ENCODE data around the gene VPS16.

Gene VPS16

DNA sequence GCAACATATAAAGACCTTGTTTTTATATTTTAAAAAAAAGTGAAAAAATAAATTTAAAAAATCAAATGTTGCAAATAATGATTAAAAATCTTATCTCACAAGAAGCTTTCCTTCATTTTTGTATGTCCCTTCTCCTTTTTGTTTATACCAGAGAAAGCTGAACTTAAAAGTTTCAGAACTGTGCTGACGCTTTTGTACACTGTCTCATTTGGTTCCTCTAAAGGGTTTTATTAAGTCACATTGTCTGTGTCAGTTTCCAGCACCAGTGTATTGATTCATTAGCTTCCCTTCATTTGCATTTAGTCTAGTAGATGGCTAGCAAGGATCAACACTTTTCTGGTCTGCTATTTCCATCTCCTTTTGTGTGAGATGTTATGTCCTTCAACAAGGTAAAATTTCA, 6.8 kb upstream of the VPS16 start:
- H3K4me2 ChIP-seq (ENCODE audit: low read length), result no peak overlapping the region
- no peaks in the 10 kb centered on the region for H3K27me3 ChIP-seq (ENCODE audit: control insufficient read depth, low read length)
- H3F3A ChIP-seq (ENCODE audit: control insufficient read depth, insufficient read depth), result no peaks in the 10 kb centered on the region
- no peaks in the 10 kb centered on the region for H3K9me2 ChIP-seq (replicated peaks; ENCODE audit: control insufficient read depth, low read length)
- peaks cover 7% of the 10 kb centered on the region for H3K4me1 ChIP-seq (ENCODE audit: control insufficient read depth, low read length)
- H3K27ac ChIP-seq (ENCODE audit: low read depth, low read length), result no peak overlapping the region
- no peak for TF ChIP-seq EZH2phosphoT487 (IDR thresholded peaks at IDR 0.05; ENCODE audit: borderline replicate concordance, low read length)
- TF ChIP-seq, protein P1, sequence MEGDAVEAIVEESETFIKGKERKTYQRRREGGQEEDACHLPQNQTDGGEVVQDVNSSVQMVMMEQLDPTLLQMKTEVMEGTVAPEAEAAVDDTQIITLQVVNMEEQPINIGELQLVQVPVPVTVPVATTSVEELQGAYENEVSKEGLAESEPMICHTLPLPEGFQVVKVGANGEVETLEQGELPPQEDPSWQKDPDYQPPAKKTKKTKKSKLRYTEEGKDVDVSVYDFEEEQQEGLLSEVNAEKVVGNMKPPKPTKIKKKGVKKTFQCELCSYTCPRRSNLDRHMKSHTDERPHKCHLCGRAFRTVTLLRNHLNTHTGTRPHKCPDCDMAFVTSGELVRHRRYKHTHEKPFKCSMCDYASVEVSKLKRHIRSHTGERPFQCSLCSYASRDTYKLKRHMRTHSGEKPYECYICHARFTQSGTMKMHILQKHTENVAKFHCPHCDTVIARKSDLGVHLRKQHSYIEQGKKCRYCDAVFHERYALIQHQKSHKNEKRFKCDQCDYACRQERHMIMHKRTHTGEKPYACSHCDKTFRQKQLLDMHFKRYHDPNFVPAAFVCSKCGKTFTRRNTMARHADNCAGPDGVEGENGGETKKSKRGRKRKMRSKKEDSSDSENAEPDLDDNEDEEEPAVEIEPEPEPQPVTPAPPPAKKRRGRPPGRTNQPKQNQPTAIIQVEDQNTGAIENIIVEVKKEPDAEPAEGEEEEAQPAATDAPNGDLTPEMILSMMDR (IDR thresholded peaks at IDR 0.05; ENCODE audit: low read depth, low read length, poor library complexity, severe bottlenecking), result no peak
- no peak overlapping the region for H3K4me3 ChIP-seq (ENCODE audit: low read length)
- no peaks in the 10 kb centered on the region for H3K9me3 ChIP-seq (ENCODE audit: control insufficient read depth, insufficient read depth, low read length)
- H3K36me3 ChIP-seq (ENCODE audit: control insufficient read depth, low read length), result no peaks in the 10 kb centered on the region
- H4K20me1 ChIP-seq (ENCODE audit: control insufficient read depth, insufficient read depth, low read depth, low read length), result no peaks in the 10 kb centered on the region
- H3K79me2 ChIP-seq (ENCODE audit: control insufficient read depth, low read length), result no peaks in the 10 kb centered on the region

DNA sequence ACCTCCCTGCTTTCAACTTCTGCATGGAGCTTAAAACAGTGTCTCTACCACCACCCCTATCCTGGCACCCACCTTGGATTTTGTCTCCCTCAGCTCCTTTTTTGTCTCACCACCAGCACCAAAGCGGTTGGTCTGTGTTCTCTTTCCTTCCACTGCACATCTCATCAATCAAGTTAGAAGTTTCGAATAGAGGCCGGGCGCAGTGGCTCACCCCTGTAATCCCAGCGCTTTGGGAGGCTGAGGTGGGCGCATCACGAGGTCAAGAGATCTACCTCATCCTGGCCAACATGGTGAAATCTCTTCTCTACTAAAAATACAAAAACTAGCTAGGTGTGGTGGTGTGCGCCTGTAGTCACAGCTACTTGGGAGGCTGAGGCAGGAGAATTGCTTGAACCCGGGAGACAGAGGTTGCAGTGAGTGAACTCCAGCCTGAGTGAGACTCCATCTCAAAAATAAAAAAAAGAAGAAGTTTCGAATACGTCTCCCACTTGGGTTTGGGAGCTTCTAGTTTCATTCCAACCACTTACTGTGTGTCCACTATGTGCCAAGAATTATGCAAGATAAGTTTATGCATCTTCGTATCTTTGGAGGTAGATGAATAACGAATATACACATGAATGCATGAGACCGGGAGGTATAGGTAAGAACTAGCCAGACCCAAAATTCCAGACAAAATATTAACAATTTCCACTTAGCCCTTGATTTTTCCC, 6.0 kb upstream of the VPS16 start:
- TF ChIP-seq EZH2phosphoT487 (IDR thresholded peaks at IDR 0.05; ENCODE audit: borderline replicate concordance, low read length), result no peak
- TF ChIP-seq, protein P1 (IDR thresholded peaks at IDR 0.05; ENCODE audit: low read depth, low read length, poor library complexity, severe bottlenecking), result no peak
- H3K9me2 ChIP-seq (replicated peaks; ENCODE audit: control insufficient read depth, low read length), result no peaks in the 10 kb centered on the region
- H3F3A ChIP-seq (ENCODE audit: control insufficient read depth, insufficient read depth), result no peaks in the 10 kb centered on the region
- no peaks in the 10 kb centered on the region for H3K27me3 ChIP-seq (ENCODE audit: control insufficient read depth, low read length)
- H3K9me3 ChIP-seq (ENCODE audit: control insufficient read depth, insufficient read depth, low read length), result no peaks in the 10 kb centered on the region
- peaks cover 10% of the 10 kb centered on the region for H3K4me1 ChIP-seq (ENCODE audit: control insufficient read depth, low read length)
- H3K27ac ChIP-seq (ENCODE audit: low read depth, low read length), result no peak overlapping the region
- no peak overlapping the region for H3K4me3 ChIP-seq (ENCODE audit: low read length)
- H3K79me2 ChIP-seq (ENCODE audit: control insufficient read depth, low read length), result no peaks in the 10 kb centered on the region; the same call in 1 of the 2 replicates
- H3K4me2 ChIP-seq (ENCODE audit: low read length), result no peak overlapping the region
- H4K20me1 ChIP-seq (ENCODE audit: control insufficient read depth, insufficient read depth, low read depth, low read length), result no peaks in the 10 kb centered on the region
- H3K36me3 ChIP-seq (ENCODE audit: control insufficient read depth, low read length), result no peaks in the 10 kb centered on the region

DNA sequence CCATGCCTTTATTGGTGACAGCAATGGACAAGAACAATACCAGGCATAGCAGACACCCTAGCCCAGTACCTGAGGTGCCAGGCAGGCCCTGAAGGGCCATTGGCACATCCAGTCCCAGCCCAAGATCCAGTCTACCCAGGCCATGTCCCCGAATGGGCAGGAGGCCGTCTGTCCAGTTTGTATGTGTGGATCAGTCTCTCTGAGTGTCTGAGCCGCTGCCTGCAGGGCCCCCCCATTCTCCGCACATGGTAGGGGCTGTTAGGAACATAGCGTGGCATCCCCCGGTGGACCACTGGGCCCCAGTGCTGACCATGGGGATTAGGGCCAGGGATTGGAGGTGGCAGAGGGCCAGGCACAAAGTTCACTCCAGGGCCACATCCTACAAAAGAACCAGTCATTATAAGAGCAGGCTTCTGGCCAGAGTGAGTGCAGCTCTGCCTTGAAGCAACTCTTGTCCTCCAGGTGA, 5.2 kb upstream of the VPS16 start:
- TF ChIP-seq, protein P1 (IDR thresholded peaks at IDR 0.05; ENCODE audit: low read depth, low read length, poor library complexity, severe bottlenecking), result no peak
- no peak for TF ChIP-seq EZH2phosphoT487 (IDR thresholded peaks at IDR 0.05; ENCODE audit: borderline replicate concordance, low read length)
- Histone ChIP-seq H3K36me3 (ENCODE audit: control insufficient read depth, low read length) (no peaks in the 10 kb centered on the region), H3K4me2 (ENCODE audit: low read length) (no peak overlapping the region), H3K27ac (ENCODE audit: low read depth, low read length) (no peak overlapping the region), H4K20me1 (ENCODE audit: control insufficient read depth, insufficient read depth, low read depth, low read length) (no peaks in the 10 kb centered on the region), H3K9me3 (ENCODE audit: control insufficient read depth, insufficient read depth, low read length) (no peaks in the 10 kb centered on the region), H3K4me1 (ENCODE audit: control insufficient read depth, low read length) (peaks cover 18% of the 10 kb centered on the region), H3F3A (ENCODE audit: control insufficient read depth, insufficient read depth) (no peaks in the 10 kb centered on the region), H3K27me3 (ENCODE audit: control insufficient read depth, low read length) (no peaks in the 10 kb centered on the region), H3K4me3 (ENCODE audit: low read length) (no peak overlapping the region), H3K9me2 (replicated peaks; ENCODE audit: control insufficient read depth, low read length) (no peaks in the 10 kb centered on the region), H3K79me2 (ENCODE audit: control insufficient read depth, low read length) (no peaks in the 10 kb centered on the region; the same call in 1 of the 2 replicates)
